HG02798 (cell line): ENCODE results near the gene IQGAP3.
A peak's percentile ranks its signal among the peaks of the same experiment; 100 is the strongest.

Experiments used
- ATAC-seq: cut with Tn5 transposase; IDR thresholded peaks from one replicate; pipeline ENCODE4 v1.9.1; 2021; ENCODE audit warnings: mild to moderate bottlenecking; ENCODE audit not compliant: unreplicated experiment, poor library complexity

Gene IQGAP3

GRCh38 chr1:156486421-156487344 is 85.7 kb downstream of the IQGAP3 start:
- ATAC-seq = no peak

GRCh38 chr1:156485984-156486383 is 86.4 kb downstream of the IQGAP3 start:
- no peak for ATAC-seq

GRCh38 chr1:156484480-156485058 is 87.8 kb downstream of the IQGAP3 start:
- no peak for ATAC-seq

GRCh38 chr1:156483397-156483796 is 89.0 kb downstream of the IQGAP3 start:
- ATAC-seq = no peak

GRCh38 chr1:156482276-156482675 is 90.1 kb downstream of the IQGAP3 start:
- ATAC-seq = no peak

- ATAC-seq = peak; percentile 46
These were observed 90.8 kb downstream of the IQGAP3 start for GRCh38 chr1:156481527-156481926.

GRCh38 chr1:156480411-156481192 is 91.8 kb downstream of the IQGAP3 start:
- peak; percentile 57 for ATAC-seq

DNA sequence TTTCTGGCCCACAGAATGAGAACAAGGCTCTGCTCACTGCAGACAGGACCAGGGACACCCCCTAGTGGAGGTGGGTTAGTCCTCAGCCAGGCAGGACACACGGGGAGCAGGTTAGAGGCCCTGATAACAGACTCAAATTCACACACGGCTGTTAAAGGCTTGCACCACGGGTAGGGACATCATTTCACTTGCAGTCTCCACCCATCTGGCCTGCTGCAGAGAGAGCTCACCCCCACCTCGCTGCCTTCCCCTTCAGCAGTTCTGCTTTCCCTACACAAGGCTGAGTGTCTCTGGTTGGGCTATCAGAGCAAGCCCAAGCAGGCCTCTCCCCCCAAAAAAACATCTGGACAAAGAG is 92.4 kb downstream of the IQGAP3 start:
- no peak for ATAC-seq

DNA sequence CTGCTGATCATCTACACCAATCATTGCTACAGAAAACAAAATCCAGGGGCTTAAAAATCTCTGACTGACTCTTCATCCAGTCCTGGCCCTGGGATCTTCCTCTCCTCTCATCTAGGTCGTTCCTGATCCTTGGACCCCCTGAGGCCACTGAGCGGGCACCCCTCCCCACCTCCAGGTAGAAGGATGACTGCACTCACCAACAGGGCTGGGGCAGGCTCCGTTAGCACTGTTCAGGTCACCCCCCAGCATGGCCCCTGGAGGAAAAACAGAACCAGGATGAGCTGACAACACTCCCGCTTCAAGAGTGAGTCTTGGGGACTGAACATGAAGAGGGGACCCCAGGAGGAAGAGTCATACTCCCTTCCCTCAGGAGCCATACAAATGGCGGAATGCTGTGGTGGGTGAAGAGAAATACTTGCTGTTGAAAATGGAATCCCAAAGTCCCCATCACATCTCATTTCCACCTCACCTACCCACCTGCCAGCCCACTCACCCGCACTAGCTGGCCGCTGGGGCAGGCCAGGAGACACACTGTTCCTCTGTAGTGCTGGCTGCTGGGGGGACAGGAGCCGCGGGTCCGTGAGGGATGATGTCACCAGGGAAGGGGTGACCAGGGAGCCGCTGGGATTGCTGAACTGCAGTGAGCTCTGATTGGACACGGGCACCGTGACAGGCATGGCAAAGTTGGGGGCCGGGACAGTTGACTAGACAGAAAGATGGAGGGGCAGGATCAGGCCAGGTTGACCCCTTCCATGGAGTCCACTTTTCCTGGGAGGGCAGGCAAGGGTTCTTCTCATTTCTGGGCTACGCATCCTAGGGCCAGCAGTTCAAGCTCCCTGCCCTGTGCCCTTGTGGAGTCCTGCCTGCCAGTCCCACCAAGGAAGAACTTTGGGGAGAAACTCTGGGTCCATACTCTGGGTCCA is 93.0 kb downstream of the IQGAP3 start:
- no peak for ATAC-seq

DNA sequence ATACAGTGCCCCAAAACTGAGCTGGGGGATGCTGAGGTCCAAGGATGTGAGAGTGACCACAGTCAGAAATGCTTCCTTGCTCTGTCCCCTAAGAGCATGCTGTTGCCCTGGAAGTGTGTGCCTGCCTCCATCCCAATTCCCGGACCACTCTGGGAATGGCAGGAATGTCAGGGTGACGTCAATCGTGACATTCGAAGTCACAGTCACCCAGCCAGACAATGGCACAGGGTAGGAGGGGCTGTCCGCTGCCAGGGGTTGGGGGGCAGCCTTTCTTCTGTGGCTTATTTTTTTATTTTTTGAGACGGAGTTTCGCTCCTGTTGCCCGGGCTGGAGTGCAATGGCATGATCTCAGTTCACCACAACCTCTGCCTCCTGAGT is 94.1 kb downstream of the IQGAP3 start:
- no peak for ATAC-seq

DNA sequence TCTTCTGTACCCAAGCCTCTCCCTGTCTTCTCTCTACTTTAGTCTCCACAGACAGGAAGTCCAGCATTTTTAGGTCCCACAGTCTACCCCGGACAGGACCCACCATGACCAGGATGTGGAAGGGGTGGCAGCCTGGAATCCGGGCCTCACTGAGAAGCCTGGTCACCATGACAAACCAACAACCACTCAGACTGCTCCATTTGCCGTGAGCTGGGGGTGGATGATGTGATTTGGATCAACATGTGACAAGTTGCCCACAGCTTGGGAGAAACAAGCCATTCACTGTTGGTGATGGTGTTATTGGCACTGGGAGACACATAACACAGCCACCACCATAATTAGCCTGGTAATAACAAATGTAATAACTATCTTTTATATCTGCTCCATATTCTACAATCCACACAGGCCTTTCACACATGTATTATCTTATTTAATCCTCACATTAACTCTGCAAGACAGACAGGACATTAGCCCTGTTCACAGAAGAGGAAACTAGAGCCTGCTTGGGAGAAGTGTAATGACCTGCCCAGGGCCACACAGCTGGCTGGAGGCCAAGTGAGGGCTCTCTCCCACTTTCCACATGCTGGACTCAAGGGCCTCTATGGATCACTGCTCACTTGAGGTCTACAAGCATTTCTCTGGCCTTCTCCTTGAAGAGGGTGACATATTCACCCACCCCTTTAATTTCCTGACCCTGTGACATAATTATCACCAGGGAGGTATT is 94.7 kb downstream of the IQGAP3 start:
- no peak for ATAC-seq

DNA sequence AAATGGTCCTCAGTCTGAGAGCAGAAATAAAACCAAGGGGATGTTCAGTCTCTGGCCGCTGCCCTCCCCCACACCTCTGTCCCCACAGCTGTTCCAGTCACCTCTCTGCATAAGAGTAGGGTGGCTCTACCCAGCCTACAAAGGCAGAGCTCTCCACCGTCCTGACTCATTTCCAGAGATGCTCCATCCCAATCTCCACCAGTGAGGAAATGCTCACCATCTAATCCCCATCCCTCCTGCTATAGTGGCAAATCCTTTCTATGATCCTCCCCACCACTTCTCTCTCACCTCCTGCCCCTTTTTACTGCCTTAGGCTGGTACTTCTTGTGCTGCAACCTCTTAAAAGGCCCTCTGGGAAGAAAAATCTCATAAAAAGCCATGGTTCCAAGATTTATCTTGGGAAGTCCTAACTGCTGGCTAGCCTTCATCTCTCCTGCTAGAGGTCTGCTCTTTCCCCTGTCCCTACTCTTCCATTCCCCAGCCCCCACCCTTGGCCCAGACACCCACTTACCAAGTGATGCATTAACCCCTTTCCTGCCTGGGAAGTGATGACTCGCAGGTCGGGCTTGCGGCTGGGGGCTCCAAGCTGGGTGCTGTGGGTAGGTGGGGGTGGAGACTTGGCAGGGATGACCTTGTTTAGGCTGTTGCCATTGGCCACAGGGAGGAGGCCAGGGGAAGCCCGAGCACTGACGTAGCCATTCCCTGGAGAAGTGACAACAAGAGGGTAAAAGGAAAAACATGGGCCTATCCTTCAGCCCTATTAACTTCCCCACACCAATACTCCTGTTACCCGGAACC is 95.7 kb downstream of the IQGAP3 start:
- no peak for ATAC-seq

GRCh38 chr1:156475568-156476500 is 96.5 kb downstream of the IQGAP3 start:
- ATAC-seq = no peak
